Kidney (tissue), 14 donors: ENCODE results near the gene RARRES1. TPM values are rescaled to one million over a fixed set of nuclear protein-coding genes. Genes with fewer than 3 reads are reported as not detected.

ENCODE experiments used
- DNase-seq, 5 donors: peaks; one replicate each; pipeline ENCODE4 v3.0.0-alpha.2; 2013 to 2020
- FAIRE-seq: peaks from 2 replicates; lab custom pipeline; 2012; peaks lifted over from hg19 to GRCh38; lab: Jason Lieb, UNC
- H3K27ac ChIP-seq, 2 donors: one replicate each; pipeline ENCODE4 v1.7.0; 2013; ENCODE audit warnings: low read depth in 2 of 2, low read length in 2 of 2, inconsistent platforms in 1 of 2
- H3K27me3 ChIP-seq: one replicate; pipeline ENCODE4 v1.7.1; 2013; ENCODE audit warnings: low read length, inconsistent platforms; ENCODE audit not compliant: control insufficient read depth, insufficient read depth
- H3K36me3 ChIP-seq, 3 donors: one replicate each; pipeline versions ENCODE4 v1.7.0 to v1.7.1; 2013; ENCODE audit warnings: low read length in 3 of 3, control low read depth in 1 of 3, inconsistent platforms in 1 of 3; ENCODE audit not compliant: insufficient read depth in 3 of 3, control insufficient read depth in 2 of 3
- H3K4me1 ChIP-seq, 3 donors: one replicate each; pipeline versions ENCODE4 v1.7.0 to v1.7.1; 2013; ENCODE audit warnings: low read length in 3 of 3, inconsistent platforms in 1 of 3, low read depth in 1 of 3; ENCODE audit not compliant: control insufficient read depth in 2 of 3, insufficient read depth in 2 of 3
- H3K4me3 ChIP-seq, 3 donors: one replicate each; pipeline versions ENCODE4 v1.7.0 to v1.8.1; 2013; ENCODE audit warnings: low read length in 3 of 3, control low read depth in 1 of 3, inconsistent platforms in 1 of 3
- H3K9ac ChIP-seq, 3 donors: one replicate each; pipeline versions ENCODE4 v1.7.0 to v1.7.1; 2013; ENCODE audit warnings: low read length in 3 of 3, control low read depth in 1 of 3, inconsistent platforms in 1 of 3
- H3K9me3 ChIP-seq, 3 donors: one replicate each; pipeline versions ENCODE4 v1.7.0 to v1.7.1; 2013; ENCODE audit warnings: low read length in 3 of 3, control low read depth in 1 of 3, inconsistent platforms in 1 of 3; ENCODE audit not compliant: control insufficient read depth in 2 of 3, insufficient read depth in 1 of 3
- CTCF ChIP-seq: IDR thresholded peaks from 3 replicates; pipeline ENCODE4 v1.5.1; 2012; ENCODE audit warnings: mild to moderate bottlenecking, moderate library complexity, borderline replicate concordance; ENCODE audit not compliant: insufficient read depth; ENCODE audit errors: extremely low read depth
- intact Hi-C: fragments of 100-400 bp; cut with DNase I; formaldehyde crosslinking; loops from one replicate; pipeline ENCODE4 v1.11.1; 2022
- polyA plus RNA-seq: library from polyadenylated mRNA; stranded (reverse); fragments of 350-450 nt; fragmentation: Illumina TruSeq; extraction: RNeasy Lipid Tissue Mini Kit (QIAGEN cat#74804); gene quantifications from one replicate; pipeline ENCODE4 v1.2.3, GENCODE V29; 2014; ENCODE audit warnings: low read depth, low replicate concordance; ENCODE audit not compliant: insufficient read depth
- total RNA-seq: library from RNA; stranded (reverse); fragmentation: NEBNext Ultra II Directional; extraction: Animal tissue kit (Norgen Biotek cat#: 25700); gene quantifications from one replicate; pipeline ENCODE4 v1.2.1, GENCODE V29; 2021
- donor health status: control.
- donor health status: control.
- donor health status: control.
- donor health status: control.
- donor health status: control.
- donor health status: DM: yes; HTN: yes; CAD: no.
- donor health status: Normal renal cell carcinoma (clear cell type).

RARRES1 gene
- total and polyA plus RNA-seq, 2 donors from 2014 or later, result 10.3 to 94.0 TPM

GRCh38 chr3:158672215-158673176 lies 59.8 kb downstream of the RARRES1 start, which contains the start of gene LXN:
LXN (minus strand) TSS chr3:158672648; CDS start chr3:158672478, 170 bp downstream.
- TF ChIP-seq CTCF, result peak; percentile 63
- Histone ChIP-seq H3K36me3 (peaks cover 3 to 5% (median 4%) of the 10 kb centered on the region in 3 donors), H3K4me3 (peak within 1 kb of the TSS; percentile 69 to 74 (median 71)), H3K9ac (peak within 1 kb of the TSS; percentile 57 to 70 (median 70)), H3K9me3 (no peaks in the 10 kb centered on the region), H3K27ac (peak within 1 kb of the TSS; percentile 37 to 82), H3K27me3 (no peaks in the 10 kb centered on the region), H3K4me1 (peaks cover 0 to 10% (median 5%) of the 10 kb centered on the region in 3 donors)
- intact Hi-C loops, result no loop called here
- peak; percentile 90 to 95 (median 93) for DNase-seq
- peak; percentile 73 for FAIRE-seq

GRCh38 chr3:158671821-158672214 lies 60.4 kb downstream of the RARRES1 start:
- peak overlapping the region in 1 of 2 donors; percentile 37 for H3K27ac ChIP-seq
- TF ChIP-seq CTCF, result no peak

GRCh38 chr3:158668506-158668905 lies 63.8 kb downstream of the RARRES1 start:
- no peak for DNase-seq
- Histone ChIP-seq H3K9ac (no peak overlapping the region), H3K27ac (no peak overlapping the region), H3K36me3 (peaks cover 3 to 32% (median 22%) of the 10 kb centered on the region in 3 donors), H3K4me1 (peaks cover 0 to 10% (median 5%) of the 10 kb centered on the region in 3 donors), H3K4me3 (no peak overlapping the region), H3K27me3 (no peaks in the 10 kb centered on the region), H3K9me3 (no peaks in the 10 kb centered on the region)
- intact Hi-C loops, result loop anchor here (10.0 kb wide), 1 partner anchor 126 kb away; no protein-coding TSS in a partner anchor
- TF ChIP-seq CTCF, result no peak
- FAIRE-seq, result no peak

More at GRCh38 chr3:158671821-158672214, 60.4 kb downstream of the RARRES1 start:
- H3K4me3 ChIP-seq, result peak overlapping the region; percentile 69 to 74 (median 71)
- H3K4me1 ChIP-seq, result peaks cover 0 to 10% (median 5%) of the 10 kb centered on the region in 3 donors
- H3K27me3 ChIP-seq, result no peaks in the 10 kb centered on the region
- H3K9ac ChIP-seq, result peak overlapping the region; percentile 57 to 70 (median 70)
- peaks cover 3 to 10% (median 6%) of the 10 kb centered on the region in 3 donors for H3K36me3 ChIP-seq
- DNase-seq (peak in 1 of 5 donors; percentile 18), FAIRE-seq (no peak)
- intact Hi-C loops, result no loop called here
- H3K9me3 ChIP-seq, result no peaks in the 10 kb centered on the region
